Measurements from ENCODE around the gene ARG2. TPM values are rescaled to one million over a fixed set of nuclear protein-coding genes. Genes with fewer than 3 reads are reported as not detected.
"Not testable (repeated sequence)": the region's sequence is repeated elsewhere in the genome, so short reads cannot be mapped to it uniquely, and the experiment has no call there.

ARG2 gene
- polyA plus RNA-seq, 3 donors = 0.13 to 0.46 (median 0.33) TPM

- Histone ChIP-seq H3K4me1 (ENCODE audit: control insufficient read depth in 1 of 2, insufficient read depth in 2 of 2, low read length in 2 of 2) (peaks cover 11 to 16% of the 10 kb centered on the region in 2 donors), H3K9ac (ENCODE audit: insufficient read depth, low read length, poor library complexity, severe bottlenecking) (no peak overlapping the region), H3K4me3 (replicated peaks in 1 of 3; ENCODE audit: low read depth in 2 of 3, low read length in 3 of 3) (no peak overlapping the region), H3K4me2 (replicated peaks; ENCODE audit: extremely low read depth, low read length, poor library complexity, severe bottlenecking) (no peak overlapping the region), H3K27me3 (ENCODE audit: control insufficient read depth in 2 of 2, insufficient read depth in 2 of 2, low read length in 2 of 2) (no peaks in the 10 kb centered on the region), H4K20me1 (ENCODE audit: insufficient read depth, low read length) (no peaks in the 10 kb centered on the region), H2AFZ (ENCODE audit: insufficient read depth, low read depth, low read length, poor library complexity, severe bottlenecking) (no peak overlapping the region), H3K27ac (ENCODE audit: low read depth in 1 of 2, low read length in 2 of 2) (no peak overlapping the region), H3K36me3 (replicated peaks in 1 of 2; ENCODE audit: control insufficient read depth in 1 of 2, insufficient read depth in 2 of 2, low read length in 2 of 2) (peaks cover 34 to 36% of the 10 kb centered on the region in 2 donors), H3K9me3 (replicated peaks in 1 of 2; ENCODE audit: control insufficient read depth in 1 of 2, insufficient read depth in 1 of 2, low read length in 2 of 2) (no peaks in the 10 kb centered on the region), H3K79me2 (ENCODE audit: insufficient read depth, low read length) (peaks cover 7% of the 10 kb centered on the region)
- WGBS (ENCODE audit: insufficient coverage) = 86% methylated on average over 1 of the region's 2 CpGs
- no peak for TF ChIP-seq CTCF (IDR thresholded peaks at IDR 0.05)
- Mint-ChIP-seq H3K4me1 (peaks cover 20% of the 10 kb centered on the region), H3K9me3 (peaks cover 0 to 4% (median 0%) of the 10 kb centered on the region in 7 donors), H3K27me3 (ENCODE audit: low read depth in 3 of 3) (peaks cover 0 to 3% (median 3%) of the 10 kb centered on the region in 3 donors), H3K27ac (no peak overlapping the region), H3K36me3 (peaks cover 30 to 37% of the 10 kb centered on the region in 2 donors), H3K4me3 (no peak overlapping the region)
- intact Hi-C loops (cut with micrococcal nuclease) = no loop called here
- no peak for DNase-seq
Measured at GRCh38 chr14:67595392-67595791, 24.3 kb upstream of the ARG2 start.

- 3% methylated on average over 73 of the region's 77 CpGs for WGBS (ENCODE audit: insufficient coverage)
- Mint-ChIP-seq H3K36me3 (peaks cover 1 to 3% of the 10 kb centered on the region in 2 donors), H3K4me1 (peaks cover 24% of the 10 kb centered on the region), H3K27me3 (ENCODE audit: low read depth in 3 of 3) (peaks cover 3 to 7% (median 5%) of the 10 kb centered on the region in 3 donors), H3K9me3 (peaks cover 0 to 4% (median 0%) of the 10 kb centered on the region in 7 donors), H3K4me3 (peak within 1 kb of the TSS; percentile 91 to 97), H3K27ac (peak within 1 kb of the TSS; percentile 90 to 98 (median 93))
- H3K4me2 ChIP-seq (replicated peaks; ENCODE audit: extremely low read depth, low read length, poor library complexity, severe bottlenecking) = peak within 1 kb of the TSS; percentile 93
- peak within 1 kb of the TSS; percentile 81 for H3K9ac ChIP-seq (ENCODE audit: insufficient read depth, low read length, poor library complexity, severe bottlenecking)
- no peaks in the 10 kb centered on the region for H4K20me1 ChIP-seq (ENCODE audit: insufficient read depth, low read length)
- peak; percentile 76 for TF ChIP-seq CTCF (IDR thresholded peaks at IDR 0.05)
- H3K27ac ChIP-seq (ENCODE audit: low read depth in 1 of 2, low read length in 2 of 2) = peak within 1 kb of the TSS; percentile 76 to 79
- peak within 1 kb of the TSS; percentile 100 for H2AFZ ChIP-seq (ENCODE audit: insufficient read depth, low read depth, low read length, poor library complexity, severe bottlenecking)
- H3K9me3 ChIP-seq (replicated peaks in 1 of 2; ENCODE audit: control insufficient read depth in 1 of 2, insufficient read depth in 1 of 2, low read length in 2 of 2) = no peaks in the 10 kb centered on the region
- H3K4me1 ChIP-seq (ENCODE audit: control insufficient read depth in 1 of 2, insufficient read depth in 2 of 2, low read length in 2 of 2) = peaks cover 15 to 20% of the 10 kb centered on the region in 2 donors
- H3K27me3 ChIP-seq (ENCODE audit: control insufficient read depth in 2 of 2, insufficient read depth in 2 of 2, low read length in 2 of 2) = no peaks in the 10 kb centered on the region
- H3K79me2 ChIP-seq (ENCODE audit: insufficient read depth, low read length) = peaks cover 7% of the 10 kb centered on the region
- intact Hi-C loops (cut with micrococcal nuclease) = loop anchor here in 1 of 2 donors (5.0 kb wide), 1 partner anchor 72 kb away; the partner anchor contains the start of gene VTI1B
- DNase-seq = peak; percentile 86 to 89 (median 87)
- H3K4me3 ChIP-seq (replicated peaks in 1 of 3; ENCODE audit: low read depth in 2 of 3, low read length in 3 of 3) = peak within 1 kb of the TSS; percentile 79 to 100 (median 95)
- H3K36me3 ChIP-seq (replicated peaks in 1 of 2; ENCODE audit: control insufficient read depth in 1 of 2, insufficient read depth in 2 of 2, low read length in 2 of 2) = no peaks in the 10 kb centered on the region
Measured at GRCh38 chr14:67599698-67600561, 19.8 kb upstream of the ARG2 start, which contains the start of gene PIGH. TSS of gene PIGH (minus strand) at chr14:67600268. CDS start at chr14:67600203, 65 bp downstream.

GRCh38 chr14:67600562-67600974 is 19.2 kb upstream of the ARG2 start:
- H3K4me3 ChIP-seq (replicated peaks in 1 of 3; ENCODE audit: low read depth in 2 of 3, low read length in 3 of 3) = peak overlapping the region; percentile 79 to 100 (median 95)
- peaks cover 15 to 20% of the 10 kb centered on the region in 2 donors for H3K4me1 ChIP-seq (ENCODE audit: control insufficient read depth in 1 of 2, insufficient read depth in 2 of 2, low read length in 2 of 2)
- peak overlapping the region; percentile 93 for H3K4me2 ChIP-seq (replicated peaks; ENCODE audit: extremely low read depth, low read length, poor library complexity, severe bottlenecking)
- peaks cover 24% of the 10 kb centered on the region for H3K4me1 Mint-ChIP-seq
- H3K9me3 ChIP-seq (replicated peaks in 1 of 2; ENCODE audit: control insufficient read depth in 1 of 2, insufficient read depth in 1 of 2, low read length in 2 of 2); H3K79me2 ChIP-seq (ENCODE audit: insufficient read depth, low read length); H3K36me3 Mint-ChIP-seq; H3K9me3 Mint-ChIP-seq; H3K27me3 ChIP-seq (ENCODE audit: control insufficient read depth in 2 of 2, insufficient read depth in 2 of 2, low read length in 2 of 2); H3K27me3 Mint-ChIP-seq (ENCODE audit: low read depth in 3 of 3); DNase-seq; H3K36me3 ChIP-seq (replicated peaks in 1 of 2; ENCODE audit: control insufficient read depth in 1 of 2, insufficient read depth in 2 of 2, low read length in 2 of 2); H4K20me1 ChIP-seq (ENCODE audit: insufficient read depth, low read length): not testable (repeated sequence)
- H3K27ac Mint-ChIP-seq = peak overlapping the region; percentile 90 to 98 (median 93)
- H3K4me3 Mint-ChIP-seq = peak overlapping the region; percentile 91 to 97
- peak overlapping the region; percentile 81 for H3K9ac ChIP-seq (ENCODE audit: insufficient read depth, low read length, poor library complexity, severe bottlenecking)
- H2AFZ ChIP-seq (ENCODE audit: insufficient read depth, low read depth, low read length, poor library complexity, severe bottlenecking) = peak overlapping the region; percentile 100
- WGBS (ENCODE audit: insufficient coverage) = 85% methylated on average over 17 of the region's 21 CpGs
- peak overlapping the region; percentile 63 to 79 for H3K27ac ChIP-seq (ENCODE audit: low read depth in 1 of 2, low read length in 2 of 2)
- intact Hi-C loops (cut with micrococcal nuclease) = loop anchor here in 1 of 2 donors (5.0 kb wide), 1 partner anchor 72 kb away; the partner anchor contains the start of gene VTI1B
